Sciatic nerve (tissue), 2 donors: ENCODE data around the gene OPCML. TPM values are rescaled to one million over a fixed set of nuclear protein-coding genes. Genes with fewer than 3 reads are reported as not detected.

Experiments
- ATAC-seq: fragments of 200-7000 bp; cut with Tn5 transposase; one replicate; pipeline ENCODE4 v1.9.1; 2020; ENCODE audit warnings: mild to moderate bottlenecking, moderate library complexity
- DNase-seq: peaks from one replicate; pipeline ENCODE4 v3.0.0-alpha.2; 2020; ENCODE audit warnings: low spot score
- intact Hi-C: fragments of 100-400 bp; cut with DNase I; formaldehyde crosslinking; loops from one replicate; pipeline ENCODE4 v1.14.2; 2022
- total RNA-seq: library from RNA; stranded (reverse); fragmentation: NEBNext Ultra II Directional; extraction: Animal tissue kit (Norgen Biotek cat#: 25700); gene quantifications from one replicate; pipeline ENCODE4 v1.2.1, GENCODE V29; 2021
- donor health status: DM: no; HTN: no; CAD: no.
- donor health status: DM: no; HTN: no; CAD: no.

Gene OPCML
- total RNA-seq, 1 donor from 2014 or later = 4.5 TPM

GRCh38 chr11:133385781-133386180, 146.5 kb downstream of the OPCML start:
- ATAC-seq (no peak), DNase-seq (no peak)
- intact Hi-C loops = no loop called here

- DNase-seq (no peak), ATAC-seq (no peak)
- intact Hi-C loops = no loop called here
Measured at GRCh38 chr11:133384731-133385130, 147.6 kb downstream of the OPCML start.

GRCh38 chr11:133383689-133384088, 148.6 kb downstream of the OPCML start:
- intact Hi-C loops = no loop called here
- DNase-seq (no peak), ATAC-seq (no peak)

GRCh38 chr11:133383201-133383600, 149.1 kb downstream of the OPCML start:
- ATAC-seq (no peak), DNase-seq (no peak)
- intact Hi-C loops = no loop called here

GRCh38 chr11:133382131-133382812, 150.0 kb downstream of the OPCML start:
- intact Hi-C loops = no loop called here
- ATAC-seq = peak; percentile 68
- DNase-seq = no peak

- intact Hi-C loops = no loop called here
- DNase-seq = no peak
Measured at GRCh38 chr11:133381761-133382130, 150.6 kb downstream of the OPCML start.

GRCh38 chr11:133366147-133366546, 166.2 kb downstream of the OPCML start:
- no peak for DNase-seq
- no peak for ATAC-seq
- intact Hi-C loops = no loop called here

More at GRCh38 chr11:133381761-133382130, 150.6 kb downstream of the OPCML start:
- no peak for ATAC-seq

- ATAC-seq (no peak), DNase-seq (no peak)
- intact Hi-C loops = no loop called here
Measured at GRCh38 chr11:133362916-133363315, 169.4 kb downstream of the OPCML start.

- intact Hi-C loops = no loop called here
- no peak for ATAC-seq
- DNase-seq = no peak
Measured at GRCh38 chr11:133362156-133362555, 170.1 kb downstream of the OPCML start.

- ATAC-seq (no peak), DNase-seq (no peak)
- intact Hi-C loops = no loop called here
Measured at GRCh38 chr11:133361689-133361994, 170.7 kb downstream of the OPCML start.

GRCh38 chr11:133360860-133361688, 171.2 kb downstream of the OPCML start:
- ATAC-seq = no peak
- intact Hi-C loops = no loop called here
- no peak for DNase-seq

- ATAC-seq (no peak), DNase-seq (no peak)
- intact Hi-C loops = no loop called here
Measured at GRCh38 chr11:133355095-133355494, 177.2 kb downstream of the OPCML start.

- DNase-seq (no peak), ATAC-seq (no peak)
- intact Hi-C loops = no loop called here
Measured at GRCh38 chr11:133354069-133354468, 178.2 kb downstream of the OPCML start.

- intact Hi-C loops = no loop called here
- no peak for DNase-seq
- no peak for ATAC-seq
Measured at GRCh38 chr11:133350045-133350444, 182.3 kb downstream of the OPCML start.

GRCh38 chr11:133347988-133348387, 184.3 kb downstream of the OPCML start:
- intact Hi-C loops = no loop called here
- DNase-seq = no peak

GRCh38 chr11:133346137-133346536, 186.2 kb downstream of the OPCML start:
- intact Hi-C loops = no loop called here
- no peak for DNase-seq
- no peak for ATAC-seq

More at GRCh38 chr11:133347988-133348387, 184.3 kb downstream of the OPCML start:
- no peak for ATAC-seq

- intact Hi-C loops = no loop called here
- ATAC-seq (no peak), DNase-seq (no peak)
Measured at GRCh38 chr11:133343951-133344350, 188.3 kb downstream of the OPCML start.

- DNase-seq (no peak), ATAC-seq (peak; percentile 90)
- intact Hi-C loops = no loop called here
Measured at GRCh38 chr11:133339495-133340140, 192.7 kb downstream of the OPCML start.

- no peak for ATAC-seq
- intact Hi-C loops = no loop called here
Measured at GRCh38 chr11:133338588-133338987, 193.7 kb downstream of the OPCML start.

GRCh38 chr11:133337951-133338418, 194.3 kb downstream of the OPCML start:
- intact Hi-C loops = no loop called here
- no peak for ATAC-seq
- no peak for DNase-seq

More at GRCh38 chr11:133338588-133338987, 193.7 kb downstream of the OPCML start:
- DNase-seq = no peak
